Mammary epithelial cell (primary cell): ENCODE results near the gene SLC6A19.

Source experiments
- EZH2 ChIP-seq: IDR thresholded peaks from 2 replicates; pipeline ENCODE4 v1.6.1; 2012; ENCODE audit warnings: low read length, inconsistent platforms, borderline replicate concordance
- TF ChIP-seq, protein P1 (sequence below), 2 donors: IDR thresholded peaks in 1 of 2; conservative IDR thresholded peaks in 1 of 2; 2 replicates each; pipeline ENCODE4 v1.5.1; 2011 to 2012; ENCODE audit warnings: inconsistent platforms in 2 of 2, low read length in 2 of 2, mild to moderate bottlenecking in 2 of 2, control low read depth in 1 of 2, low read depth in 1 of 2; ENCODE audit not compliant: insufficient read depth in 1 of 2; ENCODE audit errors: extremely low read depth in 1 of 2

DNA sequence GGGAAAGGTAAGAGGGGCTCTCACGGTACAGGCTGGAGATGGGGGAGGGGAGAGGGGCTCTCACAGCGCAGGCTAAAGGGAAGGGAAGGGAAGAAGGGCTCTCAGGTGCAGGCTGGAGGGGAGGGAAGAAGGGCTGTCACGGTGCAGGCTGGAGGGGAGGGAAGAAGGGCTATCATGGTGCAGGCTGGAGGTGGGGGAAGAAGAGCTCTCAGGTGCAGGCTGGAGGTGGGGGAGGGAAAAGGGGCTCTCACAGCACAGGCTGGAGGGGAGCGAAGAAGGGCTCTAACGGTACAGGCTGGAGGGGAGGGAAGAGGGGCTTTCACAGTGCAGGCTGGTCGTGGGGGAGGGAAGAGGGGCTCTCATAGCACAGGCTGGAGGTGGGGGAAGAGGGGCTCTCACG lies 28.4 kb downstream of the SLC6A19 start:
- no peak for TF ChIP-seq EZH2
- TF ChIP-seq, protein P1, sequence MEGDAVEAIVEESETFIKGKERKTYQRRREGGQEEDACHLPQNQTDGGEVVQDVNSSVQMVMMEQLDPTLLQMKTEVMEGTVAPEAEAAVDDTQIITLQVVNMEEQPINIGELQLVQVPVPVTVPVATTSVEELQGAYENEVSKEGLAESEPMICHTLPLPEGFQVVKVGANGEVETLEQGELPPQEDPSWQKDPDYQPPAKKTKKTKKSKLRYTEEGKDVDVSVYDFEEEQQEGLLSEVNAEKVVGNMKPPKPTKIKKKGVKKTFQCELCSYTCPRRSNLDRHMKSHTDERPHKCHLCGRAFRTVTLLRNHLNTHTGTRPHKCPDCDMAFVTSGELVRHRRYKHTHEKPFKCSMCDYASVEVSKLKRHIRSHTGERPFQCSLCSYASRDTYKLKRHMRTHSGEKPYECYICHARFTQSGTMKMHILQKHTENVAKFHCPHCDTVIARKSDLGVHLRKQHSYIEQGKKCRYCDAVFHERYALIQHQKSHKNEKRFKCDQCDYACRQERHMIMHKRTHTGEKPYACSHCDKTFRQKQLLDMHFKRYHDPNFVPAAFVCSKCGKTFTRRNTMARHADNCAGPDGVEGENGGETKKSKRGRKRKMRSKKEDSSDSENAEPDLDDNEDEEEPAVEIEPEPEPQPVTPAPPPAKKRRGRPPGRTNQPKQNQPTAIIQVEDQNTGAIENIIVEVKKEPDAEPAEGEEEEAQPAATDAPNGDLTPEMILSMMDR (conservative IDR thresholded peaks at IDR 0.05 in 1 of 2, IDR thresholded peaks at IDR 0.05 in 1 of 2; ENCODE audit: extremely low read depth in 1 of 2, insufficient read depth in 1 of 2, low read depth in 1 of 2, low read length in 2 of 2): no peak
